Uterus (tissue), 2 donors: ENCODE measurements around the gene TMX4.

ENCODE experiments used
- CTCF ChIP-seq, 4 experiments: fragments of 200-600 bp in 2 of 4; fragments of 450-650 bp in 2 of 4; sonication (generic) in 2 of 4; IDR thresholded peaks; one replicate each; pipeline ENCODE4 v1.5.1; 2016 to 2019; ENCODE audit warnings: antibody characterized with exemption in 4 of 4, mild to moderate bottlenecking in 2 of 4, moderate library complexity in 1 of 4
- POLR2A ChIP-seq, 2 donors: fragments of 450-650 bp; IDR thresholded peaks; one replicate each; pipeline ENCODE4 v1.6.1; 2016; ENCODE audit warnings: antibody characterized with exemption in 2 of 2, mild to moderate bottlenecking in 1 of 2, moderate library complexity in 1 of 2

- TF ChIP-seq CTCF (IDR thresholded peaks at IDR 0.05) (no peak), POLR2A (IDR thresholded peaks at IDR 0.05) (no peak)
These were observed 19.5 kb upstream of the TMX4 start for GRCh38 chr20:8039042-8039441.
